ENCODE results near the gene CSF1. TPM values are rescaled to one million over a fixed set of nuclear protein-coding genes. Genes with fewer than 3 reads are reported as not detected.

The CSF1 gene
- total RNA-seq, 4 donors from 2014 or later, result 9.7 to 63.1 (median 14.4) TPM

DNA sequence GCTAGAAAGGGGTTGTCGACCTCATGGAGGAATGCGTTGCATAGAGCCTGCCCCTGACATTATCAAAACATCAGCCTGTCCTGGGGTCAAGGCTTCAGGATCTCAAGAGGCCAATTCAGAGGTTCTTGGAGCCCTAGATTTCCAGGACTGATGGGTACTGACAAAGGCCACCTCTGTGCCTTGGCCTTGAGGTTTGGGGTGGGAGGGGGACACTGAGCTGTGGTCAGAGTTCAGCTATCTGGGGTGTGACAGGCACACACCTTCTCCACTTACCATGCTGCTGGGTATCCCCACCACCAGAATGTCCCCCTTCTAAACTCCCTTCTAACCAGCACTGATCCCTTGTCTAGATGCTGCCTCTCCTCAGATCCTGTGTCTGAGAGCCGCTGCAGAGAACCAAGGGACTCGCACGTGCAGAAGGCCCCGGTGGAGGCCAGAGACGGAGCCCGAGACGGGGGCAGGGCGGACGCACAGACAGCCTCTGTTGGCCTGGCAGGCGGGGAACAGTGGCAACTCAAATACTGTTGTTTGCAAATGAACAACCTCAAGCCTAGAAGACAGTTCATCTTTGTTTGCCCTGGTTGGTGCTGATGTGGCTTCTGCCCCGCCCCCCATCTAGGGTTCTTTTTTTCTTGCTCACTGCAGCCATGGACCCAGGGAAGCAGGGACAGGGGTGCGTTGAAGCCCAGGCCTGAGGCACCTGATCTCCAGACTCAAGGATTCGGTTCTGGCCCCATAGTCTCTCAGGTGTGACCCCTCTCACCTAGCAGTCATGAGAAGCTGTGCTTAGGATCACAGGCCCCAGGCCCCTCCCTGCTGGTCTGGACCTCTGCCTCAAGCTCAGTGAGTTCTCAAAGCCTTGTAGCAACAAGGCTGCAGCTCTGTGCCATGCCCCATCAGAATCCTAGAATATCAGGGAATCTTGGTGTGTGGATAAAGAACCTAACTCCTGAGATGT is 28.1 kb upstream of the CSF1 start:
- Histone ChIP-seq H3K36me3 (no peaks in the 10 kb centered on the region), H3K27me3 (no peaks in the 10 kb centered on the region), H3K4me1 (peaks cover 0 to 14% (median 8%) of the 10 kb centered on the region in 4 donors), H3K9me3 (no peaks in the 10 kb centered on the region), H3K27ac (peak overlapping the region; percentile 14 to 42 (median 31)), H3K4me3 (no peak overlapping the region)
- in situ Hi-C loops (cut with MboI; ENCODE audit: low pct_ligation_motif_present in 1 of 4, low pct_unique_long_range_greater_than_20kb in 1 of 4, low sequenced_read_pairs in 3 of 4), result no loop called here
- no peak for DNase-seq
- intact Hi-C loops (cut with DNase I; ENCODE audit: low total_unique reads), result no loop called here
- no peak for TF ChIP-seq POLR2AphosphoS5 (IDR thresholded peaks at IDR 0.05)
- 90% methylated on average over 15 of the region's 15 CpGs; no CpG with 5 or more reads in 1 of the 2 donors for WGBS, 2 donors (ENCODE audit: low coverage in 1 of 2)

DNA sequence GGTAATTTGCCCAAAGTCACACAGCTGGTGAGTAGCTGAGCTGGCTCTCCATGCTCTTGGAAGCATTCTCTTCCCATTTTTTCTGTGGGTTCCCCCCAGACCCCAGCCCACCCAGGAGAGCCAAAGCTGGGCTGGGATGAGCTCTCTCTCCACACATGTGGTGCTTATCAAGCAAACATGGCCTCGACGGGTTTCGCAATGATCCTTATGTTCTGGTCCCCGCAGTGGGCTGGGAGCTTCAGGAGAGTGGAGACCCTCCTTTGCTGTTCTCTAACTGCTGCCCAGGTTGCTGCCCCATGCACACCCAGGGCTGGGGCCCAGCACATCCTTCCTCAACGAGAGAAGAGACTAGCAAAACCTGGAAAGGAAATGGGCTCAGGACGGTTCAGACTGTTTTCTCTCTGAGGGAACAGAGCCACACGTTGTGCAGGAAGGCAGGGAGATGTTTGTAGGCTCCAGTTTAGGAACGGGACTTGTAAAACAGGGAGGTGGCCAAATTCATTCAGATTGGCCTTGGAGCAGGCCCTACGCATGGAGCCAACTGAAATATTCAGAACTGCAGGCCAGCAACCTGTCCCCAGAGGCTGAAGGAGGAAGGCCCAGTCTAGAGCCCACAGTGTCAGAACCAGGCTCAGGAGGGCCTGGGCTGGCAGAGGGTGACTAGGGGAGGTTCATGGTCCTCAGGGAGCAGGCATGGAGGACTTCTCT is 27.2 kb upstream of the CSF1 start:
- Histone ChIP-seq H3K27ac (peak overlapping the region; percentile 14 to 42 (median 31)), H3K4me1 (peaks cover 0 to 9% (median 5%) of the 10 kb centered on the region in 4 donors), H3K27me3 (no peaks in the 10 kb centered on the region), H3K36me3 (no peaks in the 10 kb centered on the region), H3K9me3 (no peaks in the 10 kb centered on the region), H3K4me3 (no peak overlapping the region)
- TF ChIP-seq POLR2A (IDR thresholded peaks at IDR 0.05), result no peak
- no peak for TF ChIP-seq POLR2AphosphoS5 (IDR thresholded peaks at IDR 0.05)
- TF ChIP-seq EP300 (IDR thresholded peaks at IDR 0.05; ENCODE audit: low read depth), result no peak
- TF ChIP-seq, protein P1, sequence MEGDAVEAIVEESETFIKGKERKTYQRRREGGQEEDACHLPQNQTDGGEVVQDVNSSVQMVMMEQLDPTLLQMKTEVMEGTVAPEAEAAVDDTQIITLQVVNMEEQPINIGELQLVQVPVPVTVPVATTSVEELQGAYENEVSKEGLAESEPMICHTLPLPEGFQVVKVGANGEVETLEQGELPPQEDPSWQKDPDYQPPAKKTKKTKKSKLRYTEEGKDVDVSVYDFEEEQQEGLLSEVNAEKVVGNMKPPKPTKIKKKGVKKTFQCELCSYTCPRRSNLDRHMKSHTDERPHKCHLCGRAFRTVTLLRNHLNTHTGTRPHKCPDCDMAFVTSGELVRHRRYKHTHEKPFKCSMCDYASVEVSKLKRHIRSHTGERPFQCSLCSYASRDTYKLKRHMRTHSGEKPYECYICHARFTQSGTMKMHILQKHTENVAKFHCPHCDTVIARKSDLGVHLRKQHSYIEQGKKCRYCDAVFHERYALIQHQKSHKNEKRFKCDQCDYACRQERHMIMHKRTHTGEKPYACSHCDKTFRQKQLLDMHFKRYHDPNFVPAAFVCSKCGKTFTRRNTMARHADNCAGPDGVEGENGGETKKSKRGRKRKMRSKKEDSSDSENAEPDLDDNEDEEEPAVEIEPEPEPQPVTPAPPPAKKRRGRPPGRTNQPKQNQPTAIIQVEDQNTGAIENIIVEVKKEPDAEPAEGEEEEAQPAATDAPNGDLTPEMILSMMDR (IDR thresholded peaks at IDR 0.05), result no peak
- 40 to 67% methylated on average over 3 to 9 of the region's 9 CpGs for WGBS, 2 donors (ENCODE audit: low coverage in 1 of 2)
- in situ Hi-C loops (cut with MboI; ENCODE audit: low pct_ligation_motif_present in 1 of 4, low pct_unique_long_range_greater_than_20kb in 1 of 4, low sequenced_read_pairs in 3 of 4) (no loop called here), intact Hi-C loops (cut with DNase I; ENCODE audit: low total_unique reads) (no loop called here)
- DNase-seq, result no peak

DNA sequence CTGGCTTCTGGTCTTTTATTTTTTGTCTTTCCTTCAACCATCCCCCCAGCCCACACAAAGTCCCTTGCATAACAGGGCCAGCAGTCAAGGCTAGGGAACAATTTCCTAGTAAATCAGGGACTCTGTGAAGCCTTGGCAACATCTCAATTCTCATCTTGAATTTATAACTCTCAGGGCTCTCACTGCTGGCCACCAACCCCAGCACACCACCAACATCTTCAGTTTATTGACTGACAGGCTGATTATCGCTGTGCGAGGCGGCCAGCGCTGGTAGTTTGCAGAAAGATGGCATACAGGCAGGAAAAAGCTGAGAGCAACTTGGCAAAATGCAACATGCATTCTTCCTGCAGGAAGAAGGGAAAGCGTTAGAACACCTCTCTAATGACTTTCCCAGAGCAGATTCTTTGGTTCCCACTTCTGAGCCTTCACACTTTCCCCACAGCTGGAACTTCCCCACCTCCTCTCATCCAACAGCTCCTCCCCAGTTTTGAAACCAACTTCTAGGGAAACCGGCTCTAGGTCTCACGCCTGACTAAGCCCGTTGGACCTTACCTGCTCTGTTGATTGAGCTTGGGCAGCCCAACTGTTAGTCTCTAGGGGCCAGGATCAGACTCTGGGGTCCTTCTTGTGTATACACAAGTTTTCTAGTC is 26.3 kb upstream of the CSF1 start:
- Histone ChIP-seq H3K27ac (peak overlapping the region in 1 of 4 donors; percentile 42), H3K4me3 (no peak overlapping the region), H3K27me3 (no peaks in the 10 kb centered on the region), H3K36me3 (no peaks in the 10 kb centered on the region), H3K9me3 (no peaks in the 10 kb centered on the region), H3K4me1 (peaks cover 0 to 9% (median 5%) of the 10 kb centered on the region in 4 donors)
- no peak for TF ChIP-seq EP300 (IDR thresholded peaks at IDR 0.05; ENCODE audit: low read depth)
- WGBS, 2 donors (ENCODE audit: low coverage in 1 of 2), result 89% methylated on average over 8 of the region's 8 CpGs; no CpG with 5 or more reads in 1 of the 2 donors
- DNase-seq, result no peak
- in situ Hi-C loops (cut with MboI; ENCODE audit: low pct_ligation_motif_present in 1 of 4, low pct_unique_long_range_greater_than_20kb in 1 of 4, low sequenced_read_pairs in 3 of 4), result no loop called here
- intact Hi-C loops (cut with DNase I; ENCODE audit: low total_unique reads), result no loop called here

DNA sequence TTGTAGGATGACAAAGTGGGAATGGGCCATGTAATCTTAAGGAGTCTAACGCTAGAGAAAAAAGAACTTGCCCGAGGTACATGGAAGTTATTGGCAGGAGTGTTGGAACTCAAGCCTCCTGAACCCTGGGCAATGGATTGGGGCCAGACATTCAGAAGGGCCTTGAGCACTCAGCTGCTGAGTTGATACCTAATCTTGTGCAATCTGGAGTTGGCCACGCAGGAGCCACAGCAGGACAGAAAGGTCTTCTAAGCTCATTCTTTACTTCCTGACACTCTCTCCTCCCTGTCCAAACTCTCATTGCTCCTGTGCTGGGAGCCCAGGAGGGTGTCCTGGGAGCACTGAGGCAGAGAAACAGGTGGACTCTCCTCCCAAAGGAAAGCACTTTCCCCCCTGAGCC is 25.1 kb upstream of the CSF1 start:
- intact Hi-C loops (cut with DNase I; ENCODE audit: low total_unique reads), result no loop called here
- 92 to 100% methylated on average over 2 to 3 of the region's 3 CpGs for WGBS, 2 donors (ENCODE audit: low coverage in 1 of 2)
- no peak for DNase-seq
- H3K9me3 ChIP-seq, result no peaks in the 10 kb centered on the region
- H3K4me1 ChIP-seq, result peaks cover 0 to 9% (median 5%) of the 10 kb centered on the region in 4 donors
- TF ChIP-seq EP300 (IDR thresholded peaks at IDR 0.05; ENCODE audit: low read depth) (no peak), POLR2A (IDR thresholded peaks at IDR 0.05) (no peak), POLR2AphosphoS5 (IDR thresholded peaks at IDR 0.05) (no peak)
- TF ChIP-seq, protein P1 (IDR thresholded peaks at IDR 0.05), result no peak
- H3K27ac ChIP-seq, result no peak overlapping the region
- H3K27me3 ChIP-seq, result no peaks in the 10 kb centered on the region
- H3K4me3 ChIP-seq, result no peak overlapping the region
- H3K36me3 ChIP-seq, result no peaks in the 10 kb centered on the region
- in situ Hi-C loops (cut with MboI; ENCODE audit: low pct_ligation_motif_present in 1 of 4, low pct_unique_long_range_greater_than_20kb in 1 of 4, low sequenced_read_pairs in 3 of 4), result no loop called here

Measured in transverse colon (tissue), 4 donors.